GM21381 (cell line): ENCODE measurements around the gene MRPL12.

Experiments used
- ATAC-seq: cut with Tn5 transposase; IDR thresholded peaks from one replicate; pipeline ENCODE4 v1.9.1; 2021; ENCODE audit warnings: mild to moderate bottlenecking, moderate library complexity; ENCODE audit not compliant: unreplicated experiment

The MRPL12 gene

GRCh38 chr17:81700353-81701287 is 2.5 kb upstream of the MRPL12 start:
- ATAC-seq, result no peak

DNA sequence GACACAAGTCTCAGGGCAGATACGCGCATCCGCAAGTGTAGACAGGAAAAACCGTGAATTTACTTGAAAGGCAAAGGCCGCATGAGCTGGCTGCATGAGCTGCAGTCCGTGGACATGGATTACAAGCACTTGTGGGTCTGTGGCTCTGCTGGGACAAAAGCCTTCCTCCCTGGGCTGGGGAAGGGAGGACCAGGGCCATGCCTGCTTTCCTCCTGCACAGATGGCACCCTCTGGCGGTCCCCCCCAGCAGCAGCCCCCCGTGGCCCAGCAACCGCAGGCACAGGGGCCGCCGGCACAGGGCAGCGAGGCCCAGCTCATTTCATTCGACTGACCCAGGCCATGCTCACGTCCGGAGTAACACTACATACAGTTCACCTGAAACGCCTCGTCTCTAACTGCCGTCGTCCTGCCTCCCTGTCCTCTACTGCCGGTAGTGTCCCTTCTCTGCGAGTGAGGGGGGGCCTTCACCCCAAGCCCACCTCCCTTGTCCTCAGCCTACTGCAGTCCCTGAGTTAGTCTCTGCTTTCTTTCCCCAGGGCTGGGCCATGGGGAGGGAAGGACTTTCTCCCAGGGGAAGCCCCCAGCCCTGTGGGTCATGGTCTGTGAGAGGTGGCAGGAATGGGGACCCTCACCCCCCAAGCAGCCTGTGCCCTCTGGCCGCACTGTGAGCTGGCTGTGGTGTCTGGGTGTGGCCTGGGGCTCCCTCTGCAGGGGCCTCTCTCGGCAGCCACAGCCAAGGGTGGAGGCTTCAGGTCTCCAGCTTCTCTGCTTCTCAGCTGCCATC is 1.7 kb upstream of the MRPL12 start:
- ATAC-seq, result no peak

DNA sequence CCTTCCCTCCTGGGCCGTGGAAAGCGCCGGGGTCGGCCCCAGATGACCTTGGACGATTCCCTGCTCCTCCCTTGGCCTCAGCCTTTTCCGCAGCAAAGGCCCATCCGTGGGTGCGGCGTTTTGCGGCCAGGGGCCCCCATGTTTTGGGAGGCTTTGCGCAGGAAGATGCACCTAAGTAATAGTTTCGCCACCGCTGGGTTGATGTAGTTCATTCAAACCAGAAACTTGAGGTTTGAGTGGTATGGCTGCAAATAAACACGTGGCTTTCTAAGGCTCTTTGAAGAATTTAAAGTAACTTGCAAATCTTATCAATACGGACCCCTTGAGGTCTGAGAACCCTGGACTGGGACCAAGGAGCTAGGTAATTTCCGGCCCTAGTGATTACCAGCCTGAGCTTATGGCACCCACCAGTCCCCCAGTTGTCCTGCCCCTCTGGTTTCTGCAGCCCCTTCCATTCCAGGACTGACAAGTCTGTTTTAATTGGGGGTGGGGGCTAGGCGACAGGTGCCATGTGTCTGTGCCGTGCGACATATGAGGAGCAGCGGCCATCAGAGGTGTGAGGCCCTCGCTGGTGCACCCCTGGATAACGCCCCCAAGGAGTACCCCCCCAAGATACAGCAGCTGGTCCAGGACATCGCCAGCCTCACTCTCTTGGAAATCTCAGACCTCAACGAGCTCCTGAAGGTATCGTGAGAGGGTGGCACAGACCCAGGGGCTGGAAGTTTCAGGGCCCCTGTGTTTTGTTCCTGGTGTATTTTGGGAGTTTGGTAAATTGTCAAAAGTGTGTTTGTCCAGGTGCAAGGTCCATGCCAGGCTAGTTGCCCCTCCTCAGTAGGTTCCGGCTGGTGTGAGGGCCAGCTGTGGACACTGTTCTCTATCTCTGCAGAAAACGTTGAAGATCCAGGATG is 834 bp downstream of the MRPL12 start:
- ATAC-seq, result no peak

DNA sequence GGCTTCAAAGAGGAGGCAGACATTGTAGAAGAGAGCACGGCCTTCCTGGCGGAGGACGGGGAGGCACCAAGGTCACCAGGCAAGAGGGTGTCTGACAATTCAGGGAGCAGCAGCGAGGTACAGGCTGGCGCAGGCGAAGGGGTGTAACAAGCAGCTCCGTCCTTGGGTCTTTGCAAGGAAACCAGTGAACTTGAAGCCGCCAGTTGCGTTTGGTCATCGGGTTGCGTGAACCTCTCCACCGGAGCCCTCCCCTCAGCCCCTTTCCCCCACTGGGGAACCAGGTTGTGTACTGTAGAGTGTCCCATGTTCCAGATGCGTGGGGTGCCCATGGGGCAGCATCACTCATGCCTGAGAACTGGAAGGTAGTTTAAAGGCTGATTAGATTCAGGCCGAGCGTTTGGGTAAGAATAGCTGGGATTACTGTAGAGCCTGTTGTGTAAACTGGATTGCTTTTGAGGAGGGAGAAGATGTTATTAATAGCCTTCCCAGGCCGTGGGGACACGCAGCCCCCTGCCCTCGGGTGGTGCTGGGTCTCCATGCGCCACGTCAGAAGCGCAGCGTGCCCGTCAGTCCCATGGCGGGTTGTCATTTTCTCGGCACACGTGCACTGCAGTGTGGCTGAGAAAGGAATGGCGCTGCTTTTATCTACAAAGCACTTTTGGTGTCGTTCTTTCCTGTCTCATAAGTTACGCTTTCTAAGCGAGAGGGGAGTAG is 2.5 kb downstream of the MRPL12 start:
- no peak for ATAC-seq

- no peak for ATAC-seq
These were observed 3.1 kb downstream of the MRPL12 start for GRCh38 chr17:81706232-81706611.

DNA sequence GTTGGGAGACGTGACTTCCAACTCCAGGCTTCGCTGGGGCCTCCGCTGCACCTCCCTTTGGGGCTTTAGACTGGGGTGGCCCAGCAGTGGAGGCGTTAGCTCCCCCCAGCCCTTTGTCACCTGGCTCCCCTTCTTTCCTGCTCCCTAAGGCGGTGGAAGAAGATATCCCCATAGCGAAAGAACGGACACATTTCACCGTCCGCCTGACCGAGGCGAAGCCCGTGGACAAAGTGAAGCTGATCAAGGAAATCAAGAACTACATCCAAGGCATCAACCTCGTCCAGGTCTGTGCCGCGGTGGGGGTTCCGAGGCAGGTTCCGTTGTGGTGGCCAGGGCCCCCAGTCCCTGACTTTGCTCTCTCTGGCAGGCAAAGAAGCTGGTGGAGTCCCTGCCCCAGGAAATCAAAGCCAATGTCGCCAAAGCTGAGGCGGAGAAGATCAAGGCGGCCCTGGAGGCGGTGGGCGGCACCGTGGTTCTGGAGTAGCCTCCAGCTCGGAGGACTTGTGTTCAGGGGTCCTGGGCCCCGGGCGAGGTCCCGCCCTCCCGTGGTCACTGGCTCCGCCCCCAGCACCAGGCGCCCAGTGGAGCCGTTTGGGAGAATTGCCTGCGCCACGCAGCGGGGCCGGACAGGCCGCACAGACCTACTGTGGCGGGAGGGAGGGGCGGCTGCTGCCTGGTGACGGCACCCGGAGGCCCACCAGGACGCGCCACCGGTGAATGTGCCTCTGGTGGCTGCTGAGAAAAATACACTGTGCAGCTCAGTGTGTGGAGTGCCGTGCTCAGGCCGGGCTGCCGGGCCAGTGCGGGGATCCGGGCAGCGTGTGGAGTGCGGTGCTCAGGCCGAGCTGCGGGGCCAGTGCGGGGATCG is 3.8 kb downstream of the MRPL12 start:
- no peak for ATAC-seq

DNA sequence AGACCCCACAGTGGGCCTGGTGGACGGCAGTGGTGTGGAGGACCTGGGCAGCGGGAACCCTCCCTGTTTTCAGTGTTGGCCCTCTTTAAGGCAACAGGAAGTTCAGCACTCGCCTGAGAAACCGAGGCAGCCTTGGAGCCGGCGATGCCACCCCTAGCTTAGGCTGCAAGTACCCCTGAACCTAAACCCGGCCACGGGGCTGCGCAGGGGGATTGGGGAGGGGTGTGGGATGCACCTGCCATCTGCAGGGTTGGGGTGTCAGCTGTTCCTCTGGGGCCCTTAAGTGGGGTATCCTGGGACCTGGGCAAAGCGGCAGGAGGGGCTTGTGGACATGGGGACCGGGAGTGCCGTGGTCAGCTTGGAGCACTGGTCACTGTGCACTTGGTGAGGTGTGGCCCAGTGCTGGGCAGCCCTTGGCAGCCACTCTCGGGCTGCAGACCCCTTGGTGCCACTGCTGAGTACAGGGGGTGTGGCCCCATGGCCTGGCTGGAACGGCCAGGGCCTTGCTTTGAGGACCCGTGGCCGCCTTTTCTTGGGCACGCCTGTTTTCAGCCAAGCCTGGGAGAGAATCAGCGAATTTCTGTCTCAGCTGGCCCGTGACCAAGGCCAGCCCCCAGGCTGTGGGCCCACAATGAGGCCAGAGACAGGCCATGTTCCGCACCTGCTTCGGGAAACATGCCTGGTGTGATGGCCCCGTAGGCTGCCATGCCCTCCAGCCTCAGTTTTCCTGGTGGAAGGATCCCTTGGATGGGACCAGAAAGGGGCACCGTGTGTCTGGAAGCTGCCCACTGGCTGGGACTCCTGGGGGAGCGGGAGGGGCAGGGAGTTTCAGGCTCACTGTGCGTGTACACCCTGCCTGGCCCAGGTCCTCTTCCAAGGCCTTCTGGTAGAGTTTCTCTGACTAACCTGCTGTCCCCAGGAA is 4.8 kb downstream of the MRPL12 start:
- no peak for ATAC-seq

DNA sequence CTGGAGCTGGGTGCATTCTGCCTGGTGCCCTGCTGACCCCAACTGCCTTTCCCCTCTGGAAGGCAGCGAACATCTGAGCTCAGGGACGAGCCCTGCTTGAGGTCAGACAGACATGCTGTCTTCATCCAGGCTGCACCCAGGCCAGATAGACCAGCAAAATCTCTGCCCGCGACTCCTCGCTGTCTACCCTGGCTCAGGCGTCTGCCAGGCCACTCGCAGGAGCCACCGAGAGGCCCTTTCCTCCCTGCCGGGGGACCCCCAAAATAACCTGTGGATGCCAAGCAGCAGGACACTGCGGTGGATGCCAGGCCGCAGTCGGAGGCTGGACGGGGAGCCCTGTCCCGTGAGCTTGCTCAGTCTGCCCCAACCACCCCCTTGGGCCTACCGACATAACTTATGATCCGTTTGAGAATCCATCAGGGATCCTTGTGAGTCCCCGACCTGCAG is 5.6 kb downstream of the MRPL12 start:
- no peak for ATAC-seq

DNA sequence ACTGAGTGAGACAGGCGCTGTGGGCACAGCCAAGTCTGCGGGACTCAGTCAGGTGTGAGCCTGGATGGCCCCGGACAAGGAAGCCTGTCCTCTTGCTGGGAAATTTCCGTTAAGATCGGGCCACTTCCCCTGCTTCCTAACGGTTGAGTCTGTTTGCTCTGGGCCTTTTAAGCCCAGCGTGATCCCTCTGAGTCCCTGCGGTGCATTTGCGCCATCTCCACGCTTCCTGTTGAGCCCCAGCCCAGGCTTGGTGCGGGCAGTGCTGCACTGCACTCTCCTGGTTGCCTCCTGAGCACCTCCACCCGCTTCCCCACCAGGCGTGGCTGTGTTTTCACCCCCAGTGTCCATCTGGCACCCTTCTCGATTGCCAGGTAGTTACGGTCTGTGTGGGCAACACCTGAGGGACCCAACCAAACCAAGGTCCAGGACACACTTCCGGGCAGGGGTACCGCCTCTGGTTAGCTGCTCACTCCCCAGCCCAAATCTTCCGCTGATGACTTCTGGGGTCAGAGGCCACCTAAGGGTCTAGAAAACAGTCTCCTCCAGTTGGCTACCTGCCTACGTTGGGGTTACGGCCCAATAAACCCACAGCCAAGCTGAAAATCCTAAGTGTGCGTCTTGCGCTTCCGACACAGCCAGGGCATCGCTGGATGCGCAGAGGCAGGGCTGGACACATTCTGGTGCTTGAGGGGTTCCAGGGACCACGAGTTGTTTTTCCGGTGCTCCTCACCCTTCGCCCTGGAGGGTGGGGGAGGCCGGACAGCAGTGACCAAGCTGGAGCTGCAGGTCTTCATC is 7.5 kb downstream of the MRPL12 start:
- ATAC-seq, result no peak

DNA sequence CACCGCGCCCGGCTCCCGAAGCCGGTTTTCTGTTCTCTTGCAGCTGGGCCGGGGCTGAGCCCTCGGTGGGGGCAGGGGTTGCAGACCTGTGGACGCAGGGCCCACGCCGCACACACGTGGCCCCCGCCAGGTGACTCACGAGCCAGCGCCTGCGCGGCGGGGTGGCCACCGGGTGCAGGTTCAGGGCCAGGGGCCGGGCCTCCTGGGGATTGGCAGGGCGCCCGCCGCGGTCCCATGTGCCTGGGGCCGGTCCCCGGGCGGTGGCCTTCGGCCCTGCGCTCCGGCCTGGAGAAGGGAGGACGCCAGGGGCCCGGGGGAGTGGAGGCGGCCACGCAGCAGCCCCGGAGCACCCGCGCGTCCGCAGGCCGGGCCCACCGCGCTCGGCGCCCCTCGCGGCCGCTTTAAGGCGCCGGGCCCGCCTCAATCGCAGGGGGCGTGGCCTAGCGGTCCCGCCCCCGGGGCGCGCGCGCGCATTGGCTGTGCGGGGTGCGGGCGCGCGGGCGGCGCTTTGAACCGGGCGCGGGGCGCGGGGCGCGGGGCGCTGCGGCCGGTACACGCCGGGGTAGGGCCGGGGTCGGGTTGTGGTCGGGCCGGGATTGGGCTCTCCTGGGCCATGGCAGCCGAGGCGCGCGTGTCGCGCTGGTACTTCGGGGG is 8.8 kb downstream of the MRPL12 start, which contains the start of gene SLC25A10:
Gene SLC25A10, plus strand, starts transcription at position 471 of the 654 bp plus-strand sequence. Its CDS starts 143 bp downstream, at position 614.
- ATAC-seq, result peak; percentile 69

DNA sequence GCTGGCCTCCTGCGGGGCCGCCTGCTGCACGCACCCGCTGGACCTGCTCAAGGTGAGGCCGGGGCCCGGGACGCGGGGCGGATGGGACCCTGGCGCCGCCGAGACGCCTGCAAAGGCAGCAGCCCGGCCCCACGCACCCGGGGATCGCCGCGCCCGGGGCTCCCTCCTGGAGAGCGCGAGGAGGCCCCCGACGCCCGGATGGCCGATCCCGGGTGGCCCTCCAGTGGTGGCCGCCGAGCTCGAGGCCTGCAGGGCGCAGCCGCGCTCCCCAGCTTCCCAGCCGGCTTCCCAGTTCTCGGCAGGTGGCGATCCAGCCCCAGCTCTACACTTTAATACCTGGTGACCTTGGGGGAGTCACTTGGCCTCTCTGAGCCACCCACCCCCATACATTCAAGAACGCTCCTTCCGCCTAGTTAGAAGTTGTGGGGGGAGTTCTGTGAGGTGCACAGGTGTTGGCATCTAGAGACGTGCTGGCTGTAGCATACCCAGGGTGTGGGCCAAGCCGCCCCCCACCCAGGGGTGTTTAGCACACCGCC is 9.4 kb downstream of the MRPL12 start:
- ATAC-seq, result peak; percentile 6

GRCh38 chr17:81713004-81713555 is 9.9 kb downstream of the MRPL12 start:
- no peak for ATAC-seq

DNA sequence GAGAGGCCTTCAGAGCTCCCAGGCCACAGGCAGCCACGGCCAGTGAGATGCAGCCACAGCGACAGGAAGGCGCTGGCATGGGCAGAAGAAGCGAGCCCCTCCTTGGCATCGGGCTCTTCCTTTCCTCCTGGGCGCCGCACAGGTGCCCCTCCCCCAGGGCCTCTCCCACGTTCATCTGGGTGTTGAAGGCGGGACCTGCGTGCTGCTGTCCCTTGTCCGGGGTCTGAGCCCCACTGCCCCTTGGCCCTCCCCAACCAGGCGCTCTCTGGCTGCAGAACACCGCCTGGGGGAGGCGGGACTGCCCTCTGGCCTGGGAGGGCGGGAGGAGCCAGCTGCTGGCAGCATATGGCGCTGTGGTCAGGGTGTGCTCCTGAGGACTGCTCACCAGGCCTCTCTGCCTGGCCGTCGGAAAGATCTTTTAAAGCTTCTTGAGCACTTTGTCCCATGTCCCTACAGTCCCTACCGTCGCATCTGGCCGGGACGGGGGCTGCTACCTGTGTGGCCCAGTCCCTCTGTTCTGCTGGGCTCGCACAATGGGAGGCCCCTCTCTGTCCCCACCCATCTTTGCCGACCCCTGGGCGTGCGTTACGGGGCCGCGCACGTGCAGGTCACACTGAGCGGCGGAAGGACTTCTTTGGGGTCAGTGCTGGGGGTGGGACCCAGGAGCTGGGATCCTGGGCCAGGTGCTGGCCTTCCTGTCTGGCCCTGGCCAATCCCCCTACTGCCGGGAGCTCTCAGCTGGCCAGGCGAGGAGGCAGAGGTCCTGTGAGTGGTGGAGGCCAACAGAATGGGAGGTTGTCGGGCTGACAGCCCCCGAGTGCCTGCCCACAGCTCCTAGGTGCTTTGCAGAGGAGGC is 10.6 kb downstream of the MRPL12 start:
- no peak for ATAC-seq

DNA sequence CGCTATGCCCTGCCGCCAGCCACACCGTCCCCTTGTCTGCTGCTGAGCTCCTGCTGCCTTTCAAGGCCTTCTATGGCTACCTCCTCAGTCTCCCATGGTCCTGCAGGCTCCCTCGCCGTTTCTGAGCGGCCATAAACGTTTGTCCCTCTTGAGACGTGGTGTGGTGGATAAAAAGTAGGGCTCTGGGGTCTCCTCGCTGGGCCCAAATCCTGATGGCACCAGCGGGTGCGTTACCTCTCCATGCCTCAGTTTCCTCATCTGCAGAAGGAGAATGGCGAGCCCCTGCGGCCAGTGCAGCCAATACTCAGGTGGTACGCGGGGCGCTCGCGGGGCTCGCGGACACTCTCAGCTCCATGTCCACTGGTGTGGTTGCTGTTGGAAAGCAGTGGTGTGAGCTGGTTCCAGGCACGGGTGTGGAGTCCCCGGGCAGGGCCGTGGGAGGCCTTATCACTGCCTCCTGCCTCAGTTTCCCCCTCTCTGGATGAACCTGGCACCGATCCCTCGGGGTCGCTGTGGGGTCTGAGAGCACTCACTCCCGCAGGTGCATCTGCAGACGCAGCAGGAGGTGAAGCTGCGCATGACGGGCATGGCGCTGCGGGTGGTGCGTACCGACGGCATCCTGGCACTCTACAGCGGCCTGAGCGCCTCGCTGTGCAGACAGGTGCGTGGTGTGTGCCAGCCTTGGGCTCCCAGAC is 11.4 kb downstream of the MRPL12 start:
- ATAC-seq, result no peak
